B cell (primary cell): Measurements from ENCODE around the gene LCP1. TPM values are rescaled to one million over a fixed set of nuclear protein-coding genes. Genes with fewer than 3 reads are reported as not detected.
A peak's percentile ranks its signal among the peaks of the same experiment; 100 is the strongest.

ENCODE experiments used
- ATAC-seq: fragments of 200-7000 bp; cut with Tn5 transposase; one replicate; pipeline ENCODE4 v1.10.0; 2021; ENCODE audit warnings: low read depth, mild to moderate bottlenecking, moderate number of reproducible peaks, moderate library complexity
- CTCF ChIA-PET: fragments of 350-600 bp; sonication (Branson Sonifier 250); formaldehyde crosslinking; loops from one replicate; lab custom pipeline; 2021; ENCODE audit warnings: antibody characterized with exemption, inconsistent platforms; lab: Charles Lee
- POLR2A ChIA-PET: fragments of 350-600 bp; sonication (Branson Sonifier 250); formaldehyde crosslinking; loops from one replicate; lab custom pipeline; 2021; ENCODE audit warnings: antibody characterized with exemption; lab: Charles Lee
- DNase-seq: peaks from one replicate; pipeline ENCODE4 v3.0.0; 2013
- H2AFZ ChIP-seq: 2 replicates; pipeline ENCODE4 v1.6.1; 2012; ENCODE audit warnings: mild to moderate bottlenecking, low read depth, low read length; ENCODE audit not compliant: insufficient read depth, poor library complexity, severe bottlenecking
- H3K27ac ChIP-seq, 2 donors: 1 replicate in 1 of 2; 2 replicates in 1 of 2; pipeline ENCODE4 v1.5.1; 2012 to 2013; ENCODE audit warnings: low read length in 2 of 2, mild to moderate bottlenecking in 2 of 2, moderate library complexity in 1 of 2
- H3K27me3 ChIP-seq, 4 experiments: fragments of 200-600 bp in 1 of 4; sonication (generic) in 1 of 4; replicated peaks in 1 of 4; 1 replicate in 2 of 4; 2 replicates in 2 of 4; pipeline versions ENCODE4 v1.6.1 to v1.7.0; 2013 to 2016; ENCODE audit warnings: low read length in 3 of 4, mild to moderate bottlenecking in 2 of 4, mixed read lengths in 1 of 4, moderate library complexity in 1 of 4; ENCODE audit not compliant: insufficient read depth in 4 of 4, control insufficient read depth in 3 of 4; ENCODE audit errors: control extremely low read depth in 1 of 4
- H3K36me3 ChIP-seq, 2 experiments: replicated peaks in 1 of 2; 1 replicate in 1 of 2; 2 replicates in 1 of 2; pipeline versions ENCODE4 v1.6.1 to v1.7.1; 2013; ENCODE audit warnings: low read length in 1 of 2; ENCODE audit not compliant: insufficient read depth in 2 of 2, control insufficient read depth in 1 of 2; ENCODE audit errors: control extremely low read depth in 1 of 2, extremely low read depth in 1 of 2
- H3K4me1 ChIP-seq, 2 donors: fragments of 200-600 bp in 1 of 2; sonication (generic) in 1 of 2; 1 replicate in 1 of 2; 2 replicates in 1 of 2; pipeline versions ENCODE4 v1.5.1 to v1.6.1; 2013 to 2017; ENCODE audit warnings: low read length in 2 of 2; ENCODE audit not compliant: control insufficient read depth in 2 of 2, insufficient read depth in 2 of 2
- H3K4me2 ChIP-seq: replicated peaks from 2 replicates; pipeline ENCODE3; 2012; ENCODE audit warnings: mild to moderate bottlenecking, low read depth, low read length; ENCODE audit not compliant: poor library complexity, severe bottlenecking
- H3K4me3 ChIP-seq, 5 experiments: fragments of 200-600 bp in 1 of 5; sonication (generic) in 1 of 5; 1 replicate in 3 of 5; 2 replicates in 2 of 5; pipeline versions ENCODE4 v1.5.1 to v1.7.0; 2011 to 2016; ENCODE audit warnings: low read length in 4 of 5, mild to moderate bottlenecking in 4 of 5, low read depth in 2 of 5, control low read depth in 1 of 5, moderate library complexity in 1 of 5; ENCODE audit not compliant: insufficient read depth in 1 of 5; ENCODE audit errors: control extremely low read depth in 1 of 5, extremely low read depth in 1 of 5
- H3K79me2 ChIP-seq: fragments of 200-600 bp; sonication (generic); one replicate; pipeline ENCODE4 v1.6.0; 2016; ENCODE audit warnings: low read length; ENCODE audit not compliant: control insufficient read depth, insufficient read depth
- H3K9ac ChIP-seq: fragments of 200-600 bp; sonication (generic); 2 replicates; pipeline ENCODE4 v1.6.1; 2017; ENCODE audit warnings: mild to moderate bottlenecking, low read length, moderate library complexity
- H3K9me3 ChIP-seq, 3 donors: one replicate each; pipeline versions ENCODE4 v1.6.1 to v1.7.1; 2013; ENCODE audit warnings: low read length in 2 of 3; ENCODE audit not compliant: control insufficient read depth in 2 of 3, insufficient read depth in 1 of 3; ENCODE audit errors: control extremely low read depth in 1 of 3
- H4K20me1 ChIP-seq: 2 replicates; pipeline ENCODE4 v1.6.0; 2012; ENCODE audit warnings: mild to moderate bottlenecking, low read length; ENCODE audit not compliant: insufficient read depth, control insufficient read depth, poor library complexity, severe bottlenecking
- H3K27ac Mint-ChIP-seq: one replicate; pipeline ENCODE4 v1.8.0; 2021; ENCODE audit warnings: mixed read lengths
- H3K27me3 Mint-ChIP-seq: one replicate; pipeline ENCODE4 v1.8.0; 2021; ENCODE audit warnings: mixed read lengths
- H3K4me1 Mint-ChIP-seq: one replicate; pipeline ENCODE4 v1.8.0; 2021; ENCODE audit warnings: mixed read lengths
- H3K4me3 Mint-ChIP-seq: one replicate; pipeline ENCODE4 v1.8.0; 2021; ENCODE audit warnings: mixed read lengths
- H3K9me3 Mint-ChIP-seq: one replicate; pipeline ENCODE4 v1.8.0; 2022; ENCODE audit warnings: mixed read lengths; ENCODE audit not compliant: insufficient read depth
- EZH2 ChIP-seq: IDR thresholded peaks from 2 replicates; pipeline ENCODE4 v1.6.1; 2012; ENCODE audit warnings: borderline replicate concordance, low read depth, mild to moderate bottlenecking, moderate library complexity, low read length; ENCODE audit not compliant: insufficient read depth, poor library complexity, severe bottlenecking
- WGBS: methylation state at CpG from one replicate; pipeline ENCODE4 v1.1.5; 2013; ENCODE audit warnings: missing lambda C conversion rate; ENCODE audit not compliant: insufficient coverage; 5-methylcytosine and 5-hydroxymethylcytosine counted together
- intact Hi-C: fragments of 100-400 bp; cut with micrococcal nuclease; formaldehyde crosslinking; loops from one replicate; pipeline ENCODE4 v1.10.0; 2022
- polyA plus RNA-seq: library from polyadenylated mRNA; depleted of rRNA; stranded (reverse); fragments of >200 nt; gene quantifications from 2 replicates; pipeline ENCODE4 v1.2.3, GENCODE V29; 2012
- total RNA-seq, 2 donors: library from RNA; stranded (reverse); fragments of 120-200 nt in 1 of 2; gene quantifications; 1 replicate in 1 of 2; 2 replicates in 1 of 2; pipeline versions ENCODE4 v1.2.3 to v1.2.4, GENCODE V29; 2013 to 2022
- TF ChIP-seq, protein P1 (sequence below): fragments of 200-600 bp; IDR thresholded peaks from one replicate; pipeline ENCODE4 v1.8.0; 2022; ENCODE audit warnings: antibody characterized with exemption, mild to moderate bottlenecking

The LCP1 gene
- total and polyA plus RNA-seq, 2 donors (not counting 1 experiment from before 2014, with no cell fraction given) = 151 to 243 TPM

DNA sequence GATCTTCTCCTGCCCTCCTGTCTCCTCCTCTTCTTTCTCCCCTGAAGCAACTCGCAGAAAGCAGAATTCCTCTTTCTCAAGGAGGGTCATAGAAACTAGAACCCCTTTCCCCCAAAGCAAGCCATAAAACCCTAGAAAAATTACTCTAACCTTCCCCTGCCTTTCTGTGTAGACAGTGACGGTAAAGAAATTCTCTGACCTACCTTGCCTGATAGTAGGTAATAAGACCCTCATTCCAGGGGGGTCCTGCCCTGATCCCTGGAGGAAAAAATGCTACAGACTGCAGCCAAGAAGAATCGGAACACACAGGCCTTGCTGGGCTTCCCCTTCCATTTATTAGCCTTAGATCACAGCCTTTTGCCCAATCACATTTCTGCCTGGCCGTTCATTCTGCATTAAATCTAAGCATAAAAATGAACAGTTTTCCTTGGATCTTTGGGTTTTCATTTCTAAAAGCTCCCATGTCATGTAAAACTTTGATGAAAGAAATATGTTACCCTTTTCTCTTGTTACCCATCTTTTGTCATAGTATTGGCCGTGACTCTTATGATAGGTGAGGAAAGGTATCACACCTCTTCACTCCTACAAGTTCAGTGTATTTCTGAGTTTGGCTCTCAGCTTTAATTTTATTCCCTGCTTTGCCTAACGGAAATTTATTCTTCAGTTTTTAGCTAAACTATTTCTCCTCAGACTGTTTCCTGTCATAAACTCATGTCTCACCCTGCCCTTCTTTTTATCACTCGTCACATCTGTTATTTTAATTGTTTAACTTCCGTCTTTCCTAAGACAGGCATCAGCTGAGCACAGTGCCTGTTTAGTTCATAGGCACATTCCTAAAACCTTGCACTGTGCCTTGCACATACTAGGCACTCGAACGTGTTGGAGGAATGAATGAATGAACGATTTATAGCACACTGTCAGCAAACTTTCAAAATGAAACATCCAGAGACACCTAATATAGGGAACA is 56.7 kb downstream of the LCP1 start:
- 9% methylated on average over 4 of the region's 11 CpGs for WGBS
- H3K4me3 ChIP-seq = no peak overlapping the region
- CTCF ChIA-PET = interaction anchor here (0.9 to 1.6 kb wide), 6 partner anchors 10 to 168 kb away, joined by 3 to 4 read pairs (median 3); no protein-coding TSS in a partner anchor

More for the DNA sequence above, 56.7 kb downstream of the LCP1 start:
- peaks cover 13 to 16% of the 10 kb centered on the region in 2 donors for H3K4me1 ChIP-seq
- peak overlapping the region; percentile 58 for H3K4me3 Mint-ChIP-seq
- peak overlapping the region; percentile 88 for H3K27ac Mint-ChIP-seq
- ATAC-seq (no peak), DNase-seq (no peak)
- POLR2A ChIA-PET = no interaction called here
- H4K20me1 ChIP-seq = peaks cover 6% of the 10 kb centered on the region
- H3K9me3 Mint-ChIP-seq = no peaks in the 10 kb centered on the region
- H3K9ac ChIP-seq = no peak overlapping the region
- intact Hi-C loops = loop anchor here (2.0 to 10.0 kb wide), 5 partner anchors 37 to 320 kb away; partner anchors contain the start of genes LCP1 and ZC3H13
- H3K27me3 Mint-ChIP-seq = no peaks in the 10 kb centered on the region
- no peaks in the 10 kb centered on the region for H3K9me3 ChIP-seq
- H3K4me2 ChIP-seq = no peak overlapping the region
- no peak overlapping the region for H2AFZ ChIP-seq
- no peaks in the 10 kb centered on the region for H3K79me2 ChIP-seq
- TF ChIP-seq, protein P1, sequence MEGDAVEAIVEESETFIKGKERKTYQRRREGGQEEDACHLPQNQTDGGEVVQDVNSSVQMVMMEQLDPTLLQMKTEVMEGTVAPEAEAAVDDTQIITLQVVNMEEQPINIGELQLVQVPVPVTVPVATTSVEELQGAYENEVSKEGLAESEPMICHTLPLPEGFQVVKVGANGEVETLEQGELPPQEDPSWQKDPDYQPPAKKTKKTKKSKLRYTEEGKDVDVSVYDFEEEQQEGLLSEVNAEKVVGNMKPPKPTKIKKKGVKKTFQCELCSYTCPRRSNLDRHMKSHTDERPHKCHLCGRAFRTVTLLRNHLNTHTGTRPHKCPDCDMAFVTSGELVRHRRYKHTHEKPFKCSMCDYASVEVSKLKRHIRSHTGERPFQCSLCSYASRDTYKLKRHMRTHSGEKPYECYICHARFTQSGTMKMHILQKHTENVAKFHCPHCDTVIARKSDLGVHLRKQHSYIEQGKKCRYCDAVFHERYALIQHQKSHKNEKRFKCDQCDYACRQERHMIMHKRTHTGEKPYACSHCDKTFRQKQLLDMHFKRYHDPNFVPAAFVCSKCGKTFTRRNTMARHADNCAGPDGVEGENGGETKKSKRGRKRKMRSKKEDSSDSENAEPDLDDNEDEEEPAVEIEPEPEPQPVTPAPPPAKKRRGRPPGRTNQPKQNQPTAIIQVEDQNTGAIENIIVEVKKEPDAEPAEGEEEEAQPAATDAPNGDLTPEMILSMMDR = no peak
- TF ChIP-seq EZH2 = no peak
- H3K27ac ChIP-seq = peak overlapping the region; percentile 23 to 78
- H3K4me1 Mint-ChIP-seq = peaks cover 30% of the 10 kb centered on the region
- H3K27me3 ChIP-seq = no peaks in the 10 kb centered on the region
- peaks cover 6 to 42% of the 10 kb centered on the region in 2 experiments for H3K36me3 ChIP-seq
